ENCODE measurements around the gene GNB1.
"Not testable (repeated sequence)": the region's sequence is repeated elsewhere in the genome, so short reads cannot be mapped to it uniquely, and the experiment has no call there.

The GNB1 gene

DNA sequence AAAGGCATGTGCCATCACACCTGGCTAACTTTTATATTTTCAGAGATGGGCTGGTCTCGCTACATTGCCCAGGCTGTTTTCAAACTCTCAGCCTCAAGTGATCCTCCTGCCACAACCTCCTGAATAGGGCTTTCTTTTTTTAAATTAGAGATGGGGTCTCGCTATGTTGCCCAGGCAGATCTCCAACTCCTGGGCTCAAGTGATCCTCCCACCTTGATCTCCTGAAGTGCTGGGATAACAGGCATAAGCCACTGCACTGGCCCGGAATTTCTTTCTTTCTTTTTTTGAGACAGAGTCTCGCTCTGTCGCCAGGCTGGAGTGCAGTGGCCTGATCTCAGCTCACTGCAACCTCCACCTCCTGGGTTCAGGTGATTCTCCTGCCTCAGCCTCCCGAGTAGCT lies 34.7 kb downstream of the GNB1 start:
- DNase-seq, result not testable (repeated sequence)

- DNase-seq, result no peak
These were observed 37.2 kb downstream of the GNB1 start for GRCh38 chr1:1853593-1854257.

DNA sequence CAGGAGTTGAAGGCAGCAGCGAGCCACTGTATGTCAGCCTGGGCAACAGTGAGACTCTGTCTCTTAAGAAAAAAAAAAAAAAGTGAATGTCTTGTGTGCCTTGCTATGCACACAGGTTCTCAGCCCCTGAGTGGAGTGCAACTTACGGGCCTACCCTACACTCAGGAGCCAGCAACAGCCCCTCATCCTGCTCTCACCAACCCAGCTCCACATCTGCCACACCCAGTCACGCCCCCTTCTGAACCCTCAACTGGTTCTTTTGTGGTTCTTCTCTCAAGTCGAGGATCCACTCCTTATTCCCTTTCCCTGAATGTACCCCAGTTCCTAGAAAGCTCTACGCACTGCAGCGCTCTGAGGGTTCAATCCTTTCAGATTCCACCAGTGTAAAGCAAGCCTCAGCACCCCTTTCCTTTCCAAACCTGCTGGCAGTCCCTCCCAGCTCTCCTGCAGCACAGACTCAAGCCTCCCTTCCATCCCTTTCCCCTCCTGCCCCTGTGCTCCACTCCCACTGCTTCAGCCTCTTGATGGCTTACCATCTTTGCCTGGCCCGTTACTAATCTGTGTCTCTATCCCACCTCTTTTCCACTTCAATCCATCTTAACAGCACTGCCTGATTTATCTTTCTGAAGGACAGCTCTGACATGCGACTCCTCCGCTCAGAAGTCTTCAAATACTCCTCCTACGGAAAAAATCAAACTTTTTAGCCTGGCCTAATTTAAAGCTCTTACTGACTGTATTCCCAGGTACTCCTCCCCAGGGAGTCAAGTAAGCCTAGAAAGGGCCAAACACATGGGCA lies 38.1 kb downstream of the GNB1 start:
- no peak for DNase-seq

GRCh38 chr1:1847890-1848289 lies 43.0 kb downstream of the GNB1 start:
- no peak for DNase-seq

DNA sequence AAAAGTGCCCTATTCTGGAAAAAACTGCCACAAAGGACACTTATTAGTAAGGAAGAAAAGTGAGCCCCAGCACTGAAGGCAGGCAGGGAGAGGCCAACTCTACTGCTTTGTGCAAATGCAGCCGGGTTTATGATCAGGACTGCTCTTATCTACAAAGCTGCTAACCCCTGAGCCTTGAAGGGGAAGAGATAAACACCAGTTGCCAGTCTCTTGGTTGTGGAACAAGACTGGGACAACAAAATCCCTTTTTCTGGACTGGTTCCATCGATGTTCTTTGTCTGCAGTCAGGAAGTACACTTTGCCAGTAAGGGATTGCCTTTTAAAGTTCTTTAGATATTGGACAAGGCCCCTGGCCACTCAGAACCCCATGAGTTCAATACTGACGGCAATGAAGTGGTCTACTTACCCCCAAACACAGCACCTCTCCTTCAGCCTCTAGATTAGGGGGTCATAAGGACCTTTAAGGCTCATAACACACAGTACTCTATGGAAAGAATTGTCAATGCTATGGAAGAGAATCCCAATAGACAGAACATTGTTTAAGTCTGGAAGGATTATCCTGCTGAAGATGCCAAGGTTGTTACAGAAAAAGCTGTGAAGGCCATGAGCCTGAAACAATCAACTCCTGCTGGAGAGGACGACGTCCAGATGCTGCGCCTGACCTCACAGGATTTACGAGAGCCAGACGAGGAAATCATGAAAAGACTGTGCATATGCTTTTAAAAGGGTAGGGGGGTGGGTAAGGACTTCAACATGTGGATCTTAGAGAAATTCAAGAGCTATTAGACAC lies 43.6 kb downstream of the GNB1 start:
- no peak for DNase-seq

GRCh38 chr1:1846386-1846918 lies 44.4 kb downstream of the GNB1 start:
- DNase-seq, result no peak

DNA sequence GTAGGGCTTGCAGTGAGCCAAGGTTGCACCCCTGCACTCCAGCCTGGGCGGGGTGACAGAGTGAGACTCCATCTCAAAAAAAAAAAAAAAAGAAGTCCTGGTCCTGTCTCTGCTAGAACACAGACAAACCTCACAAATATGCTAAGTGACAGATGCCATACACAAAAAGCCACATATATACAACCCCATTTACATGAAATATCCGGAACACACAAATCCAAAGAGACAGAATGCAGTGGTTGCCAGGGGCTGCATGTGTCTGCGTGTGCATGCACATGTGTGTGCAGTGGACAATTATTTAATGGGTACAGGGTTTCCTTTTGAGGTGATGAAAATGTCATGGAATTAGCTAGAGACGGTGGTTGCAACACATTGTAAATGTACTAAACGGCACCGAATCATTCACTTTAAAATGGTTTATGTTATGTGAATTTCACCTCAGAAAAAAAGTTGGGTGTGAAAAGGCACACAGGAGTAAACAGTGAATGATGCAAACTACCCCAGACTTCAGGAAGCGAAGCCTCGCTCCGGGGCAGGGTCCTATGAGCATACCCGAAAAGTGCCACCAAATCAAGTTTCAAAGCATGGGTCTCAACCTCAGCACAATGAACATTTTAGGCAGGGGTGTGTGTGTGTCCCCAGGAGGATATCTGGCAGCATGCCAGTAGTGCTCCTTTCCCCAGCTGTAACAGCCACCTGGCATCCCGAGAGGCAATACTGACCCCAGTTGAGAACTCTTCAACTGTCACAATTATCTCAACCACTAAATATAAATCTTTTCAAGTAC lies 48.3 kb downstream of the GNB1 start:
- DNase-seq, result no peak

DNA sequence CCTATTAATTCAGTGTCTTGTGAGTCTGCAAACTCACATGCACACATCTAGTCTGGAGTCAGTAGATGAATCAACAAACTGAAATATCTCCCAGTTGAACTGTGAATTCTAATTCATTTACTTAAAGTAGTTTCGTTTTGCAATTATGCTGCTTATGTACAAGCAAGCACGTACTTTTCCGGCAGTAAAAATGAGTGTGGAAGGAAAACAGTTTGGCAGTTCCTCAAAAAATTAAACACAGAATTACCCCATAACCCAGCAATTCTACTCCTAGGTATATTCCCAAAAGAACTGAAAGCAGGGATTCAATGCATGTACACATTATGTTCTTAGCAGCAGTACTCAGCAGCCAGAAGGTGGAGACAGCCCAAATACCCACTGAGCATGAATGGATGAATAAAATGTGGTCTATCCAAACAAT lies 49.3 kb downstream of the GNB1 start:
- DNase-seq, result no peak

DNA sequence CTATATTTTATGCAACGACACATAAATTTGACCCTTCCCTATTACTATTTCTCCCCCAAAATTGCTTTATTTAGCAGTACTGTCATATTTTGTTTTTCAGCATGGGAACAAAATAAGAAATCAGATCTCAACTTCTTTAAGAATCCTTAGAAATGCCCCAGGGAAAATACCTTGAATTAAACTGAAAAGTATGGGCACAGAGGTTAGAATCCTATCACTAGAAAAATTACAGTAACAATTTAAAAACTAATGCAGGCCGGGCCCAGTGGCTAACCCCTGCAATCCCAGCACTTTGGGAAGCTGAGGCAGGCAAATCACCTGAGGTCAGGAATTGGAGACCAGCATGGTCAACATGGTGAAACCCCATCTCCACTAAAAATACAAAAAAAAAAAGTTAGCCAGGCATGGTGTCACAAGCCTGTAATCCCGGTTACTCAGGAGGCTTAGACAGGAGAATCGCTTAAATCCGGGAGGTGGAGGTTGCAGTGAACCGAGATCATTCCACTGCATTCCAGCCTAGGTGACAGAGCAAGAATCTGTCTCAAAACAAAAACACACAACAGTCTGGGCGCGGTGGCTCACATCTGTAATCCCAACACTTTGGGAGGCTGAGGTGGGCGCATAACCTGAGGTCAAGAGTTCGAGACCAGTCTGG lies 51.4 kb downstream of the GNB1 start:
- no peak for DNase-seq

- DNase-seq, result no peak
These were observed 54.8 kb downstream of the GNB1 start for GRCh38 chr1:1836119-1836518.

DNA sequence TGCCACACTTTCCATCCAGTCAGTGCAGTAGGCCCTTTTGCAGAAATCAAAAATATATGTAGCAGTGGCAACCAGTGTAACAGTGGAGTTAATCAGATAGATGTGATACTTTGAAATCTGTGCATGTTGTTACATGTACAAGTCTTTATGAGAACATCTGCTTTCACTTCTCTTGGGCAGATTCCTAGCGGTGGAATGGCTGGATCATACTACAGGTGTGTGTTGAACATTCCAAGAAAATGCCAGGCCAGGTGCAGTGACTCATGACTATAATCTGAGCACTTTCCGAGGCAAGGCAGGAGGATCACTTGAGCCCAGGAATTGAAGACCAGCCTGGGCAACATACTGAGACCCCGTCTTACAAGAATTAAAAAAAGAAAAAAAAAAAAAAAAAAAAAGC lies 55.3 kb downstream of the GNB1 start:
- no peak for DNase-seq

DNA sequence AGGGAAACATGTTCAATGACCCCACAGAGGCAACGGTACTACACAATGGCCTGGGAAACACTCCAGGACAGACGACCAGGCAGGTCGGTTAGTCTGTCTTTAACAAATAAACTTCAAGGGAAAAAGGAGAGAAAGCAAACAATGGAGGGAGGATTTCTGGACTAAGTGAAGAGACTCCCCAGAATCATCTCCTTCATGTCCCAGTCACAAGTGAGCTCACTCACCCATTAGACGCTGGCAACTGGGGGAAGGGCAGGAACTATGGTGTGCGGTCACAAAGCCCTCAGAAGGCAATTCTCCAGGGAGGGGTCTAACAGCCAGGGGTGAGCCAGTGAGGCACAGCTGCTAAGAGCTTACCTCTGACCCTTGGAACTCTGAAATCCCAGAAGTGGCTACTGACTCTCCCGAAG lies 57.0 kb downstream of the GNB1 start:
- peak in 1 of 2 donors; percentile 37 for DNase-seq

GRCh38 chr1:1833456-1833855 lies 57.4 kb downstream of the GNB1 start:
- peak in 1 of 2 donors; percentile 36 for DNase-seq

GRCh38 chr1:1832820-1833219 lies 58.1 kb downstream of the GNB1 start:
- DNase-seq, result no peak

- no peak for DNase-seq
These were observed 58.7 kb downstream of the GNB1 start for GRCh38 chr1:1832166-1832565.

- DNase-seq, result no peak
These were observed 63.6 kb downstream of the GNB1 start for GRCh38 chr1:1827089-1827848.

DNA sequence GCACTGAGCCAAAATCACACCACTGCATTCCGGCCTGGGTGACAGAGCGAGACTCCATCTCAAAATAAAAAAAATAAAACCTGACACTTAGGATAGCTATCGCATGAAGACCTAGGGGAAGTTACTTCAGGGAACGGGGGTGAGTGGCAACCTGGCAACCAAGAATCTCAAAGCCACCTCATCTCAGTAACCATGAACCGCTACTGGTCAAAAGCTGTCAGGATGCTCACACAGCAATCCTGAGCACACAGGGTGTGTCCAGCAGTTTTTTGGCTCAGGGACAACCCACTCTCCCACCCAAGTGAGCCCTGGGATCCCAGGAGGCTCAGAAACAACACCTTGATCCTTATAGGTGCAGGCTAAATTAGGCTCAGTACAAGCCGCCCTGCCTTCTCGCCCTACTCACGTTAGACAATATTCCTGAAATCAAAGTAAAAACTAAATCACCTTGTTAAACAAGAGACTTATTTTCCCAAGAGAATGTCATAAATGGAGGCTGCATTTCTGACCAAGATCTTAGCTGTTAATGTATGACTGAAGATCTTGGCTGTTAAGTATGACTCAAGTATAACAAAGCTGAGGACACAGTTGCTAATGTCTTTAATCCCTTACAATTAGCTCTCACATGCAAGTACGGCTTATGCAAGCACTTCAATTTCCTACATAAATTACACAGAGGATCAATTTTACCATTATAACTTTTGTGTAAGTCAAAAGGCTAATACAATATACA lies 64.4 kb downstream of the GNB1 start:
- no peak for DNase-seq

DNA sequence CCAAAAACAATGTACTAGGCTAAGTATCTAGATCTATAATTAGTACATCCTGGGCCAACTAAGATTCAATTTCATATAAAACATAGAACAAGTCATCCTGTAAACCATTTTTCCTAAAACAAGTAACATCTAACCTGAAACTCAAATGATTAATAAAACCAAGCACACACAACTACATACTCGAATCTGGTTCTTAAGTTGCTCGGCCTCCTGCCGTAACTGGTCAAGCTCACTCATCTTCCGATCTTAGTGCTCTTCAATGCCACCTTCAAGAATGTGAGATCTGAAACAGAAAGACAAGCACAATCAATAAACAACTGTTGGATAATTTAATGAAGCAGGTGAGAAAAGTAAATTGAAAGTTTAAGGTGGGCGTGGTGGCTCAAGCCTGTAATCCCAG lies 65.7 kb downstream of the GNB1 start:
- no peak for DNase-seq

DNA sequence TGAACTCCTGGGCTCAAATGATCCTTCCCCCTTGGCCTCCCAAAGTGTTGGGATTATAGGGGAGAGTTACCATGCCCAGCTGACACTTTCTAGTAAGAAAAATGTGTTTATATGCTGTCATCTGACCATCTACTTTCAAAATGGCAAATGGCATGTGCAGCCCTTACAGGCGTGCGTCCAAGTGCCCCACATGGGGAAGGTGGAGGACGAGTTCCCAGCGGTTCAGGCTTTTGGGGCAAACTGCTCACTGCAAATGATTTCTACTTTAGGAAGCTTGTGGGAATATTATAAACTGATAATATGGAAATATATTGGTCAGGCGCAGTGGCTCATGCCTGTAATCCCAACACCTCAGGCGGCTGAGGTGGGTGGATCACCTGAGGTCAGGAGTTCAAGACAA lies 71.1 kb downstream of the GNB1 start:
- no peak for DNase-seq

DNA sequence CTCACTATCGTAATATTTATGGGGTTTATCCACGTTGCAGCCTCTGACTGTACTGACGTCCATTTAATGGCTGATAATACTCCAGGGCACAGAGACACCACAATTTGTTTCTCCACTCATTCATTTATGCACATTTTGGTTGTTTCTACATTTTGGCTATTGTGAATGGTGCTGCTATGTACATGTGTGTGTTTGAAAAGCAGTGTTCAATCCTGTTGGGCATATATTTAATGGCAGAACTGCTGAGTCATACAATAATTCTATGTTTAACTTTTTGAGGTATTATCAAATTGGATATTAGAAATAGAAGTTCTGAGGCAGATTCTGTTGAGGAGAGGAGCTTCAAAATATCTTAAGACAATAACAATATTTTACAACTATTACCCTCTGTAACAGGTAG lies 73.7 kb downstream of the GNB1 start:
- DNase-seq, result no peak
